ENCODE data around the gene GLI3.

DNA sequence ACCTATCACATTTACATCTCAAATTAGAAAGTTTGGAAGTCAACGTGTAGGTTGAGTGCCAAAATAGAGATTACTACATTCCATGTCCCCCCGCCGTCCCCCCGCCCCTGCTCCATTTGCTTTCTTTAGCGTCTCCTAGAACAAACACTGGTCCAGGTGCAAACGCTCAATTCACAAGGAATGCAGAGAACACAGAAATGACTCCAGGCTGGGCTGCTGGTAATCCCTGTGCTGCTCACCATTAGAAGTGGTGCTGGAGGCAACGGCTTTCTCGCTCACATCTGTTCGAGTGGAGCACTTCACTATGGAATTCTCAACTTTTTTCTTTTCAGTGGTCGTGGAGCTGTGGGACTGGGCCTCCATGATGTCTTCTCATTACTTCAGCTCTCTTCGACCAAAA, 14.1 kb downstream of the GLI3 start:
- no peak for TF ChIP-seq CTCF (IDR thresholded peaks at IDR 0.05)
- no peak for TF ChIP-seq EZH2 (IDR thresholded peaks at IDR 0.05)

Data from neural progenitor cell (in vitro differentiated cells).